Measurements from ENCODE around the gene NUDT3.

DNA sequence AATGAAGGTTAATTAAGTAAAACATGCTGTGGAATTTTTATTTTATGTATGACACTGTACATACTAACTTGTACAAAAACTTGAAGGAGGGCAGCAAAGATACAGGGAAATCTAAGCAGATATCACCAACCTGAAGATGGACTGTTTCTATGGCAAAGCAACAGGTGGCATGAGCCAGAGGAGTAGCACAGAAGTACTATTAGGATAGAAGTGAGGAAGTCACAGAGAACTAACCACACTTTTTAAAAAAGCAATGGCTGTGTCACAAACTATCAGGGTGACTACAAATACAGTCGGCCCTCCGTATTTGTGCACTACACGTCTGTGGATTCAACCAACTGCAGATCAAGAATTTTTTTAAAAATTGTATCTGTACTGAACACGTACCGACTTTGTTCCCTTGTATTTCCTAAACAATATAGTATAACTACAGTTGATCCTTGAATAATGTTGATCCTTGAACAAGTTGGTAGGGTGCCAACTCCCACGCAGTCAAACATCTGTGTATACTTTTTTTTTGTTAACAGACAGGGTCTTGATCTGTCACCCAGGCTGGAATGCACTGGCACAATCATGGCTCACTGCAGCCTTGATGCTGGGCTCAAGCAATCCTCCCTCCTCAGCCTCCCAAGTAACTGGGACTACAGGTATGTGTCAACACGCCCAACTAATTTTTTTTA is 61.0 kb downstream of the NUDT3 start:
- TF ChIP-seq, protein P1, sequence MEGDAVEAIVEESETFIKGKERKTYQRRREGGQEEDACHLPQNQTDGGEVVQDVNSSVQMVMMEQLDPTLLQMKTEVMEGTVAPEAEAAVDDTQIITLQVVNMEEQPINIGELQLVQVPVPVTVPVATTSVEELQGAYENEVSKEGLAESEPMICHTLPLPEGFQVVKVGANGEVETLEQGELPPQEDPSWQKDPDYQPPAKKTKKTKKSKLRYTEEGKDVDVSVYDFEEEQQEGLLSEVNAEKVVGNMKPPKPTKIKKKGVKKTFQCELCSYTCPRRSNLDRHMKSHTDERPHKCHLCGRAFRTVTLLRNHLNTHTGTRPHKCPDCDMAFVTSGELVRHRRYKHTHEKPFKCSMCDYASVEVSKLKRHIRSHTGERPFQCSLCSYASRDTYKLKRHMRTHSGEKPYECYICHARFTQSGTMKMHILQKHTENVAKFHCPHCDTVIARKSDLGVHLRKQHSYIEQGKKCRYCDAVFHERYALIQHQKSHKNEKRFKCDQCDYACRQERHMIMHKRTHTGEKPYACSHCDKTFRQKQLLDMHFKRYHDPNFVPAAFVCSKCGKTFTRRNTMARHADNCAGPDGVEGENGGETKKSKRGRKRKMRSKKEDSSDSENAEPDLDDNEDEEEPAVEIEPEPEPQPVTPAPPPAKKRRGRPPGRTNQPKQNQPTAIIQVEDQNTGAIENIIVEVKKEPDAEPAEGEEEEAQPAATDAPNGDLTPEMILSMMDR (IDR thresholded peaks at IDR 0.05), result no peak
- no peak for TF ChIP-seq POLR2A (IDR thresholded peaks at IDR 0.05)
